Mesenchymal stem cell (in vitro differentiated cells and primary cell): Measurements from ENCODE around the gene COL28A1.
A peak's percentile ranks its signal among the peaks of the same experiment; 100 is the strongest.

Experiments used
- DNase-seq: peaks from one replicate; pipeline ENCODE4 v3.0.0-alpha.2; 2013
- H2AFZ ChIP-seq: one replicate; pipeline ENCODE4 v1.6.1; 2013; ENCODE audit warnings: low read depth, mild to moderate bottlenecking, control low read depth, inconsistent platforms, low read length, moderate library complexity
- H2AK5ac ChIP-seq: 2 replicates; pipeline ENCODE4 v1.6.1; 2013; ENCODE audit warnings: low read length, moderate library complexity, mild to moderate bottlenecking, inconsistent platforms; ENCODE audit not compliant: severe bottlenecking
- H2BK120ac ChIP-seq: one replicate; pipeline ENCODE4 v1.6.1; 2013; ENCODE audit warnings: low read depth, mild to moderate bottlenecking, inconsistent platforms, low read length, moderate library complexity
- H2BK12ac ChIP-seq, 2 experiments: one replicate each; pipeline ENCODE4 v1.6.1; 2013; ENCODE audit warnings: inconsistent platforms in 2 of 2, low read length in 2 of 2, mild to moderate bottlenecking in 2 of 2, moderate library complexity in 2 of 2, control low read depth in 1 of 2
- H2BK15ac ChIP-seq: one replicate; pipeline ENCODE4 v1.6.1; 2013; ENCODE audit warnings: mild to moderate bottlenecking, low read depth, inconsistent platforms; ENCODE audit not compliant: poor library complexity, severe bottlenecking
- H2BK5ac ChIP-seq: 2 replicates; pipeline ENCODE4 v1.6.1; 2013; ENCODE audit warnings: low read depth, mild to moderate bottlenecking, low read length, control low read depth, inconsistent platforms; ENCODE audit not compliant: poor library complexity, severe bottlenecking
- H3K14ac ChIP-seq, 2 experiments: one replicate each; pipeline ENCODE4 v1.6.1; 2013; ENCODE audit warnings: inconsistent platforms in 2 of 2, low read length in 2 of 2, control low read depth in 1 of 2, mild to moderate bottlenecking in 1 of 2, moderate library complexity in 1 of 2
- H3K18ac ChIP-seq, 2 experiments: one replicate each; pipeline ENCODE4 v1.6.1; 2013; ENCODE audit warnings: inconsistent platforms in 2 of 2, low read length in 2 of 2, control low read depth in 1 of 2, low read depth in 1 of 2, mild to moderate bottlenecking in 1 of 2
- H3K23ac ChIP-seq, 2 experiments: one replicate each; pipeline ENCODE4 v1.6.1; 2013; ENCODE audit warnings: inconsistent platforms in 2 of 2, low read length in 2 of 2, mild to moderate bottlenecking in 2 of 2, moderate library complexity in 2 of 2, control low read depth in 1 of 2
- H3K27ac ChIP-seq: 2 replicates; pipeline ENCODE4 v1.5.1; 2013; ENCODE audit warnings: mild to moderate bottlenecking, moderate library complexity, low read length, control low read depth, inconsistent platforms; ENCODE audit not compliant: poor library complexity, severe bottlenecking
- H3K27me3 ChIP-seq, 2 experiments: 2 replicates each; pipeline versions ENCODE4 v1.6.1 to v1.7.0; 2013; ENCODE audit warnings: low read length in 2 of 2, mild to moderate bottlenecking in 2 of 2, moderate library complexity in 2 of 2, control low read depth in 1 of 2, inconsistent platforms in 1 of 2; ENCODE audit not compliant: control insufficient read depth in 1 of 2, insufficient read depth in 1 of 2
- H3K36me3 ChIP-seq, 2 experiments: 2 replicates each; pipeline versions ENCODE4 v1.6.1 to v1.7.0; 2013; ENCODE audit warnings: low read length in 2 of 2, control low read depth in 1 of 2, inconsistent platforms in 1 of 2, low read depth in 1 of 2, mild to moderate bottlenecking in 1 of 2; ENCODE audit not compliant: insufficient read depth in 2 of 2, control insufficient read depth in 1 of 2
- H3K4ac ChIP-seq, 2 experiments: one replicate each; pipeline ENCODE4 v1.6.1; 2013; ENCODE audit warnings: inconsistent platforms in 2 of 2, low read length in 2 of 2, mild to moderate bottlenecking in 2 of 2, moderate library complexity in 2 of 2, control low read depth in 1 of 2, low read depth in 1 of 2
- H3K4me1 ChIP-seq: 2 replicates; pipeline ENCODE4 v1.6.1; 2013; ENCODE audit warnings: low read depth, low read length, control low read depth; ENCODE audit not compliant: control insufficient read depth, insufficient read depth
- H3K4me2 ChIP-seq: 2 replicates; pipeline ENCODE4 v1.6.1; 2013; ENCODE audit warnings: low read length, mild to moderate bottlenecking, inconsistent platforms; ENCODE audit not compliant: poor library complexity, severe bottlenecking
- H3K4me3 ChIP-seq, 2 experiments: 2 replicates each; pipeline versions ENCODE4 v1.5.1 to v1.7.0; 2013; ENCODE audit warnings: low read length in 2 of 2, mild to moderate bottlenecking in 2 of 2, control low read depth in 1 of 2, low read depth in 1 of 2; ENCODE audit not compliant: insufficient read depth in 1 of 2
- H3K79me1 ChIP-seq: replicated peaks from 2 replicates; pipeline ENCODE4 v1.6.1; 2013; ENCODE audit warnings: mild to moderate bottlenecking, control low read depth, low read length, inconsistent platforms; ENCODE audit not compliant: poor library complexity, severe bottlenecking
- H3K9ac ChIP-seq: 2 replicates; pipeline ENCODE4 v1.7.0; 2013; ENCODE audit warnings: mild to moderate bottlenecking, low read length, moderate library complexity
- H3K9me3 ChIP-seq: 2 replicates; pipeline ENCODE4 v1.7.0; 2013; ENCODE audit warnings: mild to moderate bottlenecking, low read length; ENCODE audit not compliant: control insufficient read depth
- H4K8ac ChIP-seq: one replicate; pipeline ENCODE4 v1.6.1; 2013; ENCODE audit warnings: inconsistent platforms, mild to moderate bottlenecking, low read length, moderate library complexity
- H4K91ac ChIP-seq: one replicate; pipeline ENCODE4 v1.6.1; 2013; ENCODE audit warnings: mild to moderate bottlenecking, low read length, inconsistent platforms
- WGBS: methylation state at CpG from one replicate; pipeline ENCODE4 v1.1.7; 2013; ENCODE audit warnings: mixed read lengths; 5-methylcytosine and 5-hydroxymethylcytosine counted together

The COL28A1 gene

GRCh38 chr7:7321681-7322080, 214.0 kb downstream of the COL28A1 start:
- H2AFZ ChIP-seq: no peak overlapping the region
- H3K9ac ChIP-seq: no peak overlapping the region
- no peak overlapping the region for H3K4me3 ChIP-seq
- no peak overlapping the region for H3K14ac ChIP-seq
- H3K23ac ChIP-seq: no peak overlapping the region
- no peak overlapping the region for H4K8ac ChIP-seq
- H2AK5ac ChIP-seq: no peak overlapping the region
- no peak overlapping the region for H4K91ac ChIP-seq
- no peak overlapping the region for H2BK5ac ChIP-seq
- H3K27me3 ChIP-seq: peaks cover 0 to 52% of the 10 kb centered on the region in 2 experiments
- H2BK15ac ChIP-seq: no peak overlapping the region
- peak; percentile 2 for DNase-seq
- 72% methylated on average over 5 of the region's 5 CpGs for WGBS
- no peak overlapping the region for H3K18ac ChIP-seq
- no peak overlapping the region for H2BK120ac ChIP-seq
- no peak overlapping the region for H2BK12ac ChIP-seq
- H3K9me3 ChIP-seq: no peaks in the 10 kb centered on the region
- no peak overlapping the region for H3K4ac ChIP-seq
- no peaks in the 10 kb centered on the region for H3K36me3 ChIP-seq
- no peak overlapping the region for H3K27ac ChIP-seq
- no peaks in the 10 kb centered on the region for H3K79me1 ChIP-seq
- H3K4me1 ChIP-seq: peaks cover 13% of the 10 kb centered on the region
- peak overlapping the region; percentile 7 for H3K4me2 ChIP-seq

DNA sequence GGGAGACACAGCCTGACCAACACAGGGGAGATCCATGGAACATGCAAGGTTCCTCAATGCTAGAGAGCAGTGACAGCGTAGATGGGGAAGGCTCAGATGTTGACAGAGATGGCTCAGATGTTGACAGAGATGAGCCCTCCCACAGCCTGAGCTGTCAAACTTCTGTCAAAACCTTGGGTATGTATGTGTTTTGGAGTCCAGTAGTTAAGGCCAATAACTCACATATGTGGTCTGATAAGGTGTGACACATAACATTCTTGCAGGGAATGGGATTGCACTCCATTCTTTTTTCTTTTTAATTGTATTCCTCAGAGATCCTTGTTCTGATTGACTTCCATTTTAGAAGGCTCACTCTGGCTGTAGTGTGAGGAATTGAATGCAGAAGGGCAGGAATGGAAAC, 217.1 kb downstream of the COL28A1 start:
- no peaks in the 10 kb centered on the region for H3K36me3 ChIP-seq
- no peak overlapping the region for H4K91ac ChIP-seq
- no peak overlapping the region for H3K27ac ChIP-seq
- peaks cover 14% of the 10 kb centered on the region for H3K4me1 ChIP-seq
- H3K27me3 ChIP-seq: peaks cover 5 to 48% of the 10 kb centered on the region in 2 experiments
- no peak overlapping the region for H3K9ac ChIP-seq
- no peak for DNase-seq
- H2BK5ac ChIP-seq: no peak overlapping the region
- 94% methylated on average over 1 of the region's 1 CpG for WGBS
- no peaks in the 10 kb centered on the region for H3K79me1 ChIP-seq
- H3K4me2 ChIP-seq: no peak overlapping the region
- H3K18ac ChIP-seq: no peak overlapping the region
- H2BK12ac ChIP-seq: no peak overlapping the region
- H3K23ac ChIP-seq: no peak overlapping the region
- no peak overlapping the region for H2BK15ac ChIP-seq
- no peak overlapping the region for H2AFZ ChIP-seq
- no peaks in the 10 kb centered on the region for H3K9me3 ChIP-seq
- no peak overlapping the region for H3K14ac ChIP-seq
- H3K4me3 ChIP-seq: no peak overlapping the region
- H3K4ac ChIP-seq: no peak overlapping the region
- H2BK120ac ChIP-seq: no peak overlapping the region
- no peak overlapping the region for H2AK5ac ChIP-seq
- no peak overlapping the region for H4K8ac ChIP-seq

DNA sequence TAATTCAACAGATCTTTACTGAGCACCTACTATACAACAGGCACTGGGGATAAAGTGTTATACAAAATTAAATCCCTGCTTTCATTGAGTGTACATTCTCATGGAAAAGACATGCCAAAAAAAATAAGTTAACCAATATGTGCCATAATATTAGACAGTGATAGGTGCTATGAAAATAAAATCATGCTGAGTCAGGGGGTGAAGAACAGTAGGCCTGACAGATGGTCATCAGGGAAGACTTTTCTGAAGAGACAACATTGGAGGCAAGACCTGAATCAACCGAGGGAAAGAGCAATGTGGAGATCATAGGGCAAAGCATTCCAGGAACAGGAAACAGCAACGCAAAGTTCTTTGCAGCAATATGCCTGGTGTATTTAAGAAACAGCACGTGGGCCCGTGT, 217.8 kb downstream of the COL28A1 start:
- H3K27me3 ChIP-seq: peaks cover 5 to 48% of the 10 kb centered on the region in 2 experiments
- no peak overlapping the region for H2AFZ ChIP-seq
- H3K18ac ChIP-seq: no peak overlapping the region
- H3K4me1 ChIP-seq: peaks cover 11% of the 10 kb centered on the region
- no peak overlapping the region for H3K4ac ChIP-seq
- no peaks in the 10 kb centered on the region for H3K36me3 ChIP-seq
- DNase-seq: no peak
- H3K23ac ChIP-seq: no peak overlapping the region
- H4K8ac ChIP-seq: no peak overlapping the region
- no peak overlapping the region for H2AK5ac ChIP-seq
- no peak overlapping the region for H2BK15ac ChIP-seq
- no peak overlapping the region for H4K91ac ChIP-seq
- no peak overlapping the region for H2BK120ac ChIP-seq
- no peak overlapping the region for H3K14ac ChIP-seq
- H2BK5ac ChIP-seq: no peak overlapping the region
- H2BK12ac ChIP-seq: no peak overlapping the region
- WGBS: 92% methylated on average over 4 of the region's 4 CpGs
- no peak overlapping the region for H3K27ac ChIP-seq
- no peak overlapping the region for H3K4me2 ChIP-seq
- no peak overlapping the region for H3K4me3 ChIP-seq
- no peaks in the 10 kb centered on the region for H3K79me1 ChIP-seq
- no peaks in the 10 kb centered on the region for H3K9me3 ChIP-seq
- H3K9ac ChIP-seq: no peak overlapping the region

DNA sequence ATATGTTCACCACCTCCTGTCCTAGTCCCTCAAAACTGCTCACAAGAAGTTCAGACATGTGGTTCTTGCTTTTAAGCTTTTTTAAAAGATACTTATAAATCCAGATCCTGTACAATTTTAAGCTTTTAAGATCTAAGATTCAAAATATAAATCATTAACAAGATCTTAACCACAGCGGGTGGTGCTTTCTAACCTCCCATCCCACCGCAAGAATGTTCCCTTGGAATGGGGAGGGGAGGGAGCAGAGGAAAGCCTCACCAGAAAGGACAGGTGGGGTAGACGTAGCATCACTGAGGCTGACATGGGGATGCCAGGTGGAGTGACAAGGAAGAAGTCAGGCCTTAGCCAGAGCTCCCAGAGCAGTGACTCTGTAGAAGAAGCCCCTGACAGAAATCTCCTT, 219.8 kb downstream of the COL28A1 start:
- Histone ChIP-seq H2BK5ac (no peak overlapping the region), H2AK5ac (no peak overlapping the region), H3K9ac (no peak overlapping the region), H3K79me1 (no peaks in the 10 kb centered on the region), H3K4ac (no peak overlapping the region), H4K8ac (no peak overlapping the region), H3K27me3 (peaks cover 5 to 53% of the 10 kb centered on the region in 2 experiments), H3K14ac (no peak overlapping the region), H3K36me3 (no peaks in the 10 kb centered on the region), H2AFZ (no peak overlapping the region), H3K9me3 (no peaks in the 10 kb centered on the region), H2BK15ac (no peak overlapping the region), H2BK12ac (no peak overlapping the region), H3K18ac (no peak overlapping the region), H2BK120ac (no peak overlapping the region), H3K4me3 (no peak overlapping the region), H4K91ac (no peak overlapping the region), H3K27ac (no peak overlapping the region), H3K23ac (no peak overlapping the region), H3K4me1 (peaks cover 3% of the 10 kb centered on the region), H3K4me2 (no peak overlapping the region)
- DNase-seq: no peak
- 93% methylated on average over 3 of the region's 3 CpGs for WGBS
